Glutamatergic neuron (in vitro differentiated cells): ENCODE results near the gene TRIP4. TPM values are rescaled to one million over a fixed set of nuclear protein-coding genes. Genes with fewer than 3 reads are reported as not detected.

Experiments
- DNase-seq: peaks from one replicate; pipeline ENCODE4 v3.0.0; 2022
- H3K27ac Mint-ChIP-seq: one replicate; pipeline ENCODE4 v1.8.0; 2020; ENCODE audit warnings: mild to moderate bottlenecking, mixed read lengths, inconsistent platforms; ENCODE audit not compliant: unreplicated experiment
- H3K27me3 Mint-ChIP-seq: one replicate; pipeline ENCODE4 v1.8.0; 2020; ENCODE audit warnings: mild to moderate bottlenecking, moderate library complexity, mixed read lengths, inconsistent platforms; ENCODE audit not compliant: unreplicated experiment
- H3K36me3 Mint-ChIP-seq: one replicate; pipeline ENCODE4 v1.8.0; 2020; ENCODE audit warnings: mild to moderate bottlenecking, mixed read lengths, inconsistent platforms; ENCODE audit not compliant: unreplicated experiment
- H3K4me1 Mint-ChIP-seq: one replicate; pipeline ENCODE4 v1.8.0; 2020; ENCODE audit warnings: mild to moderate bottlenecking, low read depth, mixed read lengths, inconsistent platforms; ENCODE audit not compliant: unreplicated experiment
- H3K4me3 Mint-ChIP-seq: one replicate; pipeline ENCODE4 v1.8.0; 2020; ENCODE audit warnings: mild to moderate bottlenecking, mixed read lengths, inconsistent platforms; ENCODE audit not compliant: unreplicated experiment
- H3K9me3 Mint-ChIP-seq: one replicate; pipeline ENCODE4 v1.8.0; 2020; ENCODE audit warnings: mild to moderate bottlenecking, moderate library complexity, mixed read lengths, inconsistent platforms; ENCODE audit not compliant: unreplicated experiment
- CTCF ChIP-seq: fragments of 200-600 bp; sonication (generic); IDR thresholded peaks from one replicate; pipeline ENCODE4 v1.5.0; 2021; ENCODE audit not compliant: partially characterized antibody, unreplicated experiment
- total RNA-seq: library from RNA; stranded (reverse); fragmentation: NEBNext Ultra II Directional; extraction: Animal tissue kit (Norgen Biotek cat#: 25700); gene quantifications from one replicate; pipeline ENCODE4 v1.2.1, GENCODE V29; 2021; ENCODE audit not compliant: unreplicated experiment

Gene TRIP4
- total RNA-seq, 1 donor from 2014 or later, result 48.7 TPM

GRCh38 chr15:64422697-64423096 lies 35.1 kb downstream of the TRIP4 start:
- Mint-ChIP-seq H3K9me3 (no peaks in the 10 kb centered on the region), H3K27me3 (no peaks in the 10 kb centered on the region), H3K36me3 (no peaks in the 10 kb centered on the region), H3K4me1 (no peaks in the 10 kb centered on the region), H3K4me3 (no peak overlapping the region), H3K27ac (no peak overlapping the region)
- DNase-seq, result no peak
- no peak for TF ChIP-seq CTCF

GRCh38 chr15:64423970-64424369 lies 36.3 kb downstream of the TRIP4 start:
- Mint-ChIP-seq H3K27me3 (no peaks in the 10 kb centered on the region), H3K36me3 (no peaks in the 10 kb centered on the region), H3K27ac (no peak overlapping the region), H3K4me3 (no peak overlapping the region), H3K4me1 (no peaks in the 10 kb centered on the region), H3K9me3 (no peaks in the 10 kb centered on the region)
- TF ChIP-seq CTCF, result no peak
- DNase-seq, result no peak

GRCh38 chr15:64425221-64425620 lies 37.6 kb downstream of the TRIP4 start:
- no peaks in the 10 kb centered on the region for H3K27me3 Mint-ChIP-seq
- no peaks in the 10 kb centered on the region for H3K9me3 Mint-ChIP-seq
- no peak overlapping the region for H3K27ac Mint-ChIP-seq
- no peak for DNase-seq
- no peak for TF ChIP-seq CTCF
- H3K4me3 Mint-ChIP-seq, result no peak overlapping the region
- H3K4me1 Mint-ChIP-seq, result peaks cover 6% of the 10 kb centered on the region
- H3K36me3 Mint-ChIP-seq, result no peaks in the 10 kb centered on the region

- Mint-ChIP-seq H3K27ac (no peak overlapping the region), H3K9me3 (no peaks in the 10 kb centered on the region)
Observed at GRCh38 chr15:64426845-64427465, 39.3 kb downstream of the TRIP4 start.

More at GRCh38 chr15:64426845-64427465, 39.3 kb downstream of the TRIP4 start:
- Mint-ChIP-seq H3K27me3 (peaks cover 1% of the 10 kb centered on the region), H3K4me3 (no peak overlapping the region), H3K36me3 (no peaks in the 10 kb centered on the region), H3K4me1 (peaks cover 10% of the 10 kb centered on the region)
- TF ChIP-seq CTCF, result no peak
- no peak for DNase-seq
